NCI-H2171 treated with DMSO at 0.1 percent for 48 hours (cell line): Measurements from ENCODE around the gene FOXE3.

ENCODE experiments used
- DNase-seq: peaks from one replicate; lab custom pipeline; 2025; lab: John Stamatoyannopoulos, UW

FOXE3 gene

GRCh38 chr1:47405697-47406096 lies 10.4 kb upstream of the FOXE3 start:
- no peak for DNase-seq

- DNase-seq: no peak
Measured at GRCh38 chr1:47406966-47407365, 9.1 kb upstream of the FOXE3 start.

- no peak for DNase-seq
Measured at GRCh38 chr1:47407481-47407880, 8.6 kb upstream of the FOXE3 start.

DNA sequence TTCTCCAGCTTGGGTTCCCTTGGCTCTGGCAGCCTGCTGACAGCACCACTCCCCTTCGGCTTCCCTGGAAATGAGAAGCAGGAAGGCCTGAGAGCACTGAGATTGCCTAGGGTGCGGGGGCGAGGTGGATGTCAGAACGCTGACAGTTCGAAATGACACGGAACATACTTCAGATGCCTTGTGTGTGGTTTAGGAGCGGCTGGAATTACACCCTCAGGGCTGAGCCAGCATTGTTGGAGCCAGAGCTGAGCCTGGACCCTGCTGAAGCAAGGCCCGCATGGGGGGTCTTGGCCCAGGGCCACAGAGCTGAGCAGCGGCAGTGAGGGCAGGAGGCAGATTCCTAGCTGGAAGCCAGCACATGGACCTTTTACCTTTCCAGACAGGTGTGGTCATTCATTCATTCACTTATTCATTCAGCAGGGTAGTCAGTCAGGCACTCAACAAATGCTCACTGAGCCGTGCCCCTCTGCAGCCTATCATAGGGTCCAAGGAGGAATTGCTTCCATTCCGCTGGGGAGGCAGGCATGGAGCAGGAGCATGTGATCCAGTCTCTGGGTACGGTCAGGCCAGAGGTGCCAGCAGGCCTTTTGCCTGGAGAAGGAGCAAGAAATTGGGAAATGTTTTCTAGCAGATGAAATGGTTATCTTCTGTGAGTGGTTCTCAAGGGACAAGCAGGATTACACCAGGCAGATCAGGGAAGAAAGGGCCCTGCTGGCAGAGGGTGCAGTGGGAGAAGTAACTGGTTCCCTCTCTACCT lies 6.6 kb upstream of the FOXE3 start:
- DNase-seq: no peak

DNA sequence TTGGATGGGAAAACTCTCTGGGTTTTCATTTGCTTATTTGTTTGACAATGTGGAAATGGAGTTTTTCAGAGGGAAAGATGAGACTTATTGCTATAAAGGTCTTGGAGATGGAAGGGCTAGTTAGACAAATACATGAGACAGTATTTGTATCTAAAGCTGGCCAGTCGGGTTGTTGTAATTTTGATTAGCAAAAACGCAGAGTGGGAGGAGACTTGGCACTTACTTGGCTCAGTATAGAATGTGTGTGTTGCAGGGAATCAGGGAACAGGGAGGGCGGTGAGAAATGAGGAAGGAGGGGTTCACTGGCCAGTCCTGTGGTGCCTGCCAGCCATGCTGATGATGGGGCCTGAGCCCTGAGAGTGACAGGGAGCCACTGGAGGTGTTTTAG lies 6.0 kb upstream of the FOXE3 start:
- no peak for DNase-seq

DNA sequence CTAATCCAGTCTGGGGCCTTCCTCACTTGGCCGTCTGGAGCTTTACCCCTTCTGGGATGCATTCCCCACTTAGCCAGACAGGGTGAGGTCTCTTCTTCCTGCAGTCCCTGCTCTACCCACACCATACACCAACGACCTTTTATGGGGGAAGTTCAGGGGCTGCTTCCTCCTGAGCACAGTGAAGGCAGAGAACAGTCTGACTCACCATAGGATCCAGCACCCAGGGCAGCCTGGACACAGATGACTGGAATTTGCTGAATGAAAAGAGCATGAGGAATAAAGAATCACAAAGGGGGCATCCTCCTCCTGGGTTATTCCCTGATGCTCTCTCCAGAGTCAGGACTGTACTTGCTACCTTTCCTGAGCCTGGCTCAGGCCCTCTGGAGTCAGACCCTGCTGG lies 4.6 kb upstream of the FOXE3 start:
- no peak for DNase-seq

DNA sequence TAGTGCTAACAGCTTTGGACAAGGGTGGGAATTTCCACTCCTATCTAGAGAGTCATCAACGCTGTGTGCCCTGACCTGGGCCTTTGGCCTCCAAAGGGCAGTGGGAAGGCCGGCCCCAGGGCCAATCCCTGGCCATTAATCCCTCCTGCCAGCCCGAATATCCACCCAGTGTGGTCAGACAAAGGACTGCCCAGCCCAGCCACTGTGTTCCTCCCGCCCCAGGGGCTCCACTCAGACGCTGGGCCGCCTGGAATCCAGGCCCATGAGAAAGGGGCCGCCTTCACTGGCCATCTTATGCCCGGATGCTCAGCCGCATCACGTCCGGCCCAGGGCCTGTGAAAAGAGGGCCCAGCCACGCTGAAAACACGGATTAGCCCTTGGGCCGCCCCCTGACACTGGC lies 3.6 kb upstream of the FOXE3 start:
- DNase-seq: no peak

GRCh38 chr1:47416319-47417169 lies 459 bp downstream of the FOXE3 start:
- no peak for DNase-seq

GRCh38 chr1:47417170-47418044 lies 1.3 kb downstream of the FOXE3 start:
- DNase-seq: no peak

GRCh38 chr1:47418122-47418521 lies 2.0 kb downstream of the FOXE3 start:
- no peak for DNase-seq

DNA sequence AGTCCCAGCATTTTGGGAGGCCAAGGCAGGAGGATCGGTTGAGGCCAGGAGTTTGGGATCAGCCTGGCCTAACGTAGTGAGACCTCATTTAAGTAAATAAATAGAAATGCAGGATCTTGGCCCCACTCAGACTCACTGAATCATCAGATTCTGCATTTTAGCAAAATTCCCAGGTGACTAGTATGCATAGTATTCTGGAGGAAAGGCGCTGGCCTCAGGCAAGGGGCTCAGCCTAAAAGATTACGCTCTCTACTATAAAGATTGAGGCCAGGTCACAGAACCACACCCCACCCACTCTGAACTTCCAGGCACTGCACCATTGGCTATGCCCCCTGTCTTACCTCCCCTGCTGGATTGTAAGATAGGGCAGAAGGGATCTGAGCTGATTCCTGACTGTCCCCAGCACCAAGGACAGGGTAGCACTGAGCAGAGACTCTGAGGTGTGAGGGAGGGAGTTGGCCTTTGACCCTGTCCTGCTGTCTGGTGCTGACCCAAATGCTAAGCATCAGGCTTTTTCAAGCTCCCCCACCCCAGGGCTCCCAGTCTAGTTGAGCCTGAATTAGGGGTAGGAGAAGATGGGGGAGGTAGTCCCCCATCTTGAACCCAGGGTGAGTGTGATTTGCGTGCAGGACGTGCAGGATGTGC lies 2.7 kb downstream of the FOXE3 start:
- no peak for DNase-seq

DNA sequence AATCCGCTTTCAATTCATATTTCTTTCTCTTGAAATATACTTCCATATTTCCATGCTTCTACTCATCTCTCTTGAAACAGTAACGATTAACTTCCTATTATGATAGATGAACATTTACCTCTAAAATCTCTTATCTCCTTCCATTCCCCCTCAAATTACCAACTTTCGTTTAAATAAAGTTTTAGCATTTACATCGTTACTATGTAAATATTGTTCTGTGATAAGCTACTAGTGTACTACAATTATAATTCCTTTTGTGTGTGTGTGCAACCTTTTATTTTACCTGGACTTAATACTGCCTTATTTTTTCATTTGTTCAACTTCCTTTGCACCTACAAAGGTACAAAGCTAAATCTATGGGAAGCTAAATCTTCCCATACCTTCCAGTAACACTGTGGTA lies 4.5 kb downstream of the FOXE3 start:
- no peak for DNase-seq

DNA sequence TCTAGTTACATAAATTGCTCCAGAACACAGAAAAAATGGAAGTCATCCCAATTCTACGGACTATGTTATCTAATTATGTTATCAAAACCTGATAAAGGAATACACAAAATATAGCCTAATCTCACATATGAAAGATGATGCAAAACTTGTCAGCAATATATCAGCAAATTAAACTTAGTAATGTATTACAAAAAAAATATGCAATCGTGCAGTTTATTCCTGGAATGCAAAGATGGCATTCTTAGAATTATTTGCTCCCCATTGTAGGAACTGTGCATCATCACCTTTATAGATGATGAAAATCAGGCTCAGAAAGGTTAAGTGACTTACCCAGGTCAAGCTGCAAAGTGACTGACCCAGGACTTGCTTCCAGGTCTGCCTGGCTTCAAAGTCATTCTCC lies 7.8 kb downstream of the FOXE3 start:
- DNase-seq: no peak

GRCh38 chr1:47424336-47424982 lies 8.4 kb downstream of the FOXE3 start:
- peak; percentile 64 for DNase-seq

- DNase-seq: no peak
Measured at GRCh38 chr1:47431534-47431933, 15.4 kb downstream of the FOXE3 start.

DNA sequence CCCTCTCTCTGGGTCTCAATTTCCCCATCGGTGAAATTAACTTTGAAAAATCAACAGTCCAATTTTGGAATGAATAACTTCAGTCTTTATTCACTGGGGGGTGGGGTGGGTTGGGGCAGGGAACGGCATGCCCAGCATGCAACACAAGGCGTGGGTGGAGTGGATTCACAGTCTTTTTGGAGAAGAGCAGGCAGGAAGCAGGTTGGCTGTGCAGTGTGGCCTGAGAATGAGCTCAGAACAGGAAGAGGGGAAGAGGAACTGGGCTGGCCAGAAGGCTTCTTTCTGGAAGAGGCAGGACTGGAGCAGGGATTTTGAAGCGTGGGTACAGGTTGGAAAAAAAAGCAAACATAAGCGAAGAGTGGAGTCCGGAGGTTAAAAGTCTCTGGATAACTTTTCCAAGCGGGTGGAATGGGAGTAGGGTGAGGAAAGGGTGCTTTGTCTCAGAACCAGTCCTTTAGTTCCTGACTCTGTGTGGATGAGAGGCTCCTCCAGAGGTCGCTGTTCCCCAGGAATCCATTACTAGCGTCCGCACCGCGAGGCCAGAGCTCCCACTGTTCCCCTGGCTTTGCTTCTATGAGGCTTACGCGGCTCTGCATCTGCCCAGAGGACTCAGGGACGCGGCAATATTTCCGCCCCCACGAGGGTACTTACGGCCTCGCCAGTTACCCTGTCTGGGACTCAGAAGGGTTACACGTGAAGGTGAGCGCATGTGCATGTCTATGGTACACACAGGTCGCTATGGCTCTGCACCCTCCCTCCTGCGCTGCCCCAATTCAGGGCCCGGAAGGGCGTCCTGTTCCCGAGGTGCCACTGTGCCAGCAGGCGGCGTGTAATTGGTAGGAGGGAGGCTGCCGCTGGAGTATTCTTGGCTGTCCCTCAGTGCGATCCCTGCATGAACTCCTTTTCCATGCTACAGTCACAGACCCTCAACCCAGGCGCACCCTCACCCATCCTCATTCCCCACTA lies 16.3 kb downstream of the FOXE3 start:
- no peak for DNase-seq

DNA sequence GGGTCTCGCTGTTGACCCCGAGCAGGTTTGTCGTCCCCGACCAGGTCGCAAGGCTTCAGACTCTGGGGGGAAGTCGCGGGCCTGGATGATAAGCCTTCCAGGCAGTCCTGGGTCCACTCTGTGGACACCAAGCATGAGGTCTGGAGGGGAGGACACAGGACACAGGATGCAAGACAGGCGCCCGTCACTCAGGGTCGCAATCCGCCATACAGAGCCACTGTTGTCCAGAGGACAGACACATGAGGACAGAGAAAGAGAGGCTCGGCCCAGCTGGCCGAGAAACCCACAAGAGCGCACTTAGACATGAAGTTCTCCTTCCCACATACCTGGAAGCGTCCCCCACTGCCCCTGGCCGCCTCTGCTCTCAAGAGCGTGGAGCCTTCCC lies 16.9 kb downstream of the FOXE3 start:
- no peak for DNase-seq

GRCh38 chr1:47433477-47434050 lies 17.5 kb downstream of the FOXE3 start:
- DNase-seq: no peak

GRCh38 chr1:47434051-47434842 lies 18.2 kb downstream of the FOXE3 start:
- DNase-seq: no peak
